ENCODE results near the gene PRDM15.

Gene PRDM15

GRCh38 chr21:41763398-41763931 is 115.7 kb downstream of the PRDM15 start:
- DNase-seq (ENCODE audit: low spot score), result no peak

DNA sequence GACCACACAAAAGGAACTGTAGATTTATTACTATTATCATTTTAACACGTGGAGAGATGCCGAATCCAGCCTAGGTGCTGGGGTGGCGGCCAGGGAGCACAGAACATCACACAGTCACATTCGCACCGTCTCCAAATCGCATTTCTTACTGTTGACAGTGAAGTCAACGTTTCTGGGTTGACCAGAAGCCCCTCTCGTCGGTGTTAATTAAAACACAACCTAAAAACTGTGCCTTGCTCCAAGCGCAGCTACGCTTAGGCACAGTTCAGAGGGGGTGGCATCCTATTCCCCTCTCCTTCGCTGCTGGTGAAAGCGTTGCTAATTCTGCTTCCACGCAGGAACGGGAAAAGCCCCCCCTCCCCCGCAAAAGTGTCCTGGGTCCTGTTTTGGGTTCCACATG is 116.4 kb downstream of the PRDM15 start:
- no peak for DNase-seq (ENCODE audit: low spot score)

DNA sequence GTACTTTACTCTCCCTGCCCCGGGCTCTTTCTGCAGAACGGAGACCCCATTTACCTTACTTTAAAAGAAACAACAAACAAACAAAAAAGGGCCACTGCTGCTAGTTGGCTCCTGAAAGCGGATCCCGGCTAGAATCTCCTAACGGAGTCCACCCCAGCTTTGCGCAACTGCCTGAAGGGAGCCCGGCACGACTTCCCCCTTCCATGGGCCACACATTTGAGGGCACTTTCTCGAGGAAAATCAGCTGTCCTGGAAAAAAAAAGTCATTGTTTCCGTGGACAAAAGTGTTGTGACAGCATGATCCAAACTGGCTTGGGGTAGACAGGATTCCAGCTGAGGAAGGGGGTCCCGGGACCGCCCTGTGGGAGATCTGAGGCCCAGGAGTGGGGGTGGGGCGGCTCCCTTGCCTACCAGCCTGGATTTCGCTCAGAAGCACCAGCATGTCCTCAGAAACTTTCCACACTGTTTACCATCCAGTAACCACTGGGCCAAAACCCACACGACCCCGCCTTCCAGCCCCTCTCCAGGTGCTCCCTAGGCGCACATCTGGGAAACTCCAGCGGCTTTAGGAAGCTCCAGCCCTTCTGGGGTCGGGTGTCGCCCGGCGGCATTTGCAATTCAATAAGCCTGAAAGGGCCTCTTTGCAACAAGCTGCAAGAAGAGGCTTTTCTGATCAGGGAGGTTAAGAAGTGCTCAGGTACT is 117.1 kb downstream of the PRDM15 start:
- no peak for DNase-seq (ENCODE audit: low spot score)

- no peak for DNase-seq (ENCODE audit: low spot score)
Measured at GRCh38 chr21:41761211-41761933, 117.8 kb downstream of the PRDM15 start.

- DNase-seq (ENCODE audit: low spot score), result no peak
Measured at GRCh38 chr21:41760411-41760810, 118.7 kb downstream of the PRDM15 start.

- DNase-seq (ENCODE audit: low spot score), result no peak
Measured at GRCh38 chr21:41759926-41760325, 119.2 kb downstream of the PRDM15 start.

GRCh38 chr21:41759214-41759840 is 119.8 kb downstream of the PRDM15 start:
- no peak for DNase-seq (ENCODE audit: low spot score)

- DNase-seq (ENCODE audit: low spot score), result no peak
Measured at GRCh38 chr21:41758550-41758949, 120.6 kb downstream of the PRDM15 start.

GRCh38 chr21:41755934-41756773 is 123.0 kb downstream of the PRDM15 start:
- DNase-seq (ENCODE audit: low spot score), result no peak

DNA sequence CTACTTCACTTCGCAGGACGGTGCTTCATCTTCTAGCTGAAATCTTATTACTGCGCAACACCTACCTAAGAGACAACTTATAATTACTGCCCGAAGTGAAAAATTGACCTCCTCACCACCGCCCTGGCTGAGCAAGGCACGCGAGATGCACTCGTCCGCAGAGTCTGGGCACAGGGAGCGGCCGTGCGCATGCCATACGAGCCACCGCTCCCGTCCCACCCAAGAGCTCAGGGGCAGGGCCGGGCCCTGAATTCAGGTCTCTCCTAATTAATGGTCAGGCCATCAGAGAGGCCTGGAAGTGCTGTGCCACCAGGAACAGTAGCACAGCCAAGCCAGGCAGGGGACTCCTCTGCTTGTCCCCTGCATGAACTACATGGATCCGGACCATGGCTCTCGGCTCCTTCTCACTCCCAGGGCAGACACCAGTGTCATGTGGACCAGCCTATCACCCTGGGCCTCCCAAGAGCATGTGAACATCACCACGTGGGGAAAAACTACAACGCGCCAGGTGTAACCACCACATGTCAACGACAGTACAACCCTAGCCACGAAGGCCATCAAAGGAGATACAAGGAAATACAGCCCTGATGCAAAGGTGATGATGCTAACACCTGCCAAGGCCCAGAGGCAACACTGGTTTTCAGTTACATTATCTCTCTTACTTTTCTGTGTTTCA is 123.7 kb downstream of the PRDM15 start:
- no peak for DNase-seq (ENCODE audit: low spot score)

GRCh38 chr21:41754479-41754891 is 124.7 kb downstream of the PRDM15 start:
- DNase-seq (ENCODE audit: low spot score), result no peak

DNA sequence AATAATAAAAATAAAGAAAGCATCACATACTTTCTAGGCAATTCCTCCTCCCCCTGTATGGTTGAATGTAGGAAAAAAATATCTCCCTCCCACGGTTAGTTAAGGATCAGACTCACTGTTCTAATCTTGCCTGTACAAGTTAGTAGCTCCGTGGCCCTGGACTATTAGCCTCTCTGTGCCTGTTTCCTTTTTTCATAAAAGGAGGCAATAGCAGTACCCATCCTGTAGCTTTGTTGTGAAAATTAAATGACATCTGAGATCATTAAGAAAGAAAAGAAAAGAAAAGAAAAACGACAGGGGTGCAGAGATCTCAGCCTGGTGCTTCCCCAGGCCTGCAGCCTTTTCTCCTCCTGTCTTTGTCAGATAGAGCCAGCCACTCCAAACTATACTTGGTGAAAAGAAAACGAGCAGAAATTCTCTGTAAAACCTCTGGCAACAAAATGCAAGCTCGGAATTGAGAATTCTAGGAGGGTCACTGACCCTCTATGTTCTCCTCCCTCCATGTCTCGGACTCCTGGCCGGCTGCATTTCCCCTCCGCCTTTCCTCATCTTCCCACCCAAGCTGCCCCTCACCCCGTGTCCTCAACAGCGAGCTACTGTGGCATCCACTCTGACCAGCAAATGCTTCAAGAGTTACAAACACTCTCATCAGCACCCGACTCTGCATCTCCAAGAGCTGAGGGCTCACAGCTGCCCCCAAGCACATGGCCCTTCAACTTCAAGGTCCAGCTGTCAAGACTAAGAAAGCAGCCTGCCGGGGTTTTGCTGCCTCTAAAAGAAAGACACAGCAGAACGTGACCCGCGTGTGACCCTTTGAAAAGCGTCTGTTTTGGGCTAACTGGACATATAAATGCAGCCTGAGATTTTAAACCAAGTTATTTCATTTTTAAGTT is 125.9 kb downstream of the PRDM15 start:
- no peak for DNase-seq (ENCODE audit: low spot score)

DNA sequence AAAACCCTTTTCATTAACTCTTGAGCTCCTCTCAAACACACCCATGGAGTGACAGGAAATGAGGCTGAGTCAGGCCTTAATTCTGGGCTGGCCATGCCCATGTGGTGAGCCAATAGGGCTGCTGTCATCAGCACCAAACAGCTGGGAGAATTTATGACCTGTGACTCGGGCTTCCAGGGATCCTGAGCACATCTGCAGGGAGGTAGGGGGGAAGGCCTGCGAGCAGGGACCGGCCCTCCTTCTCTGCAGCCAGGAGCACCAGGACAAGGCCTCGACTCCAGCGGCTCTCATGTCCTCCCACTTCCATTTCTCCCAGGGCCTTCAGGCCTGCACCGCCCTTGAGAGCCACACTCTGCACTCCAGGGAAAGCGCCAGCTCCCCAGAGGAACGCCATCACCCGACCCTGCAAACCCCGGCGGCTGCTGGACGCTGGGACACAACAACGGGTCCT is 126.9 kb downstream of the PRDM15 start:
- no peak for DNase-seq (ENCODE audit: low spot score)

DNA sequence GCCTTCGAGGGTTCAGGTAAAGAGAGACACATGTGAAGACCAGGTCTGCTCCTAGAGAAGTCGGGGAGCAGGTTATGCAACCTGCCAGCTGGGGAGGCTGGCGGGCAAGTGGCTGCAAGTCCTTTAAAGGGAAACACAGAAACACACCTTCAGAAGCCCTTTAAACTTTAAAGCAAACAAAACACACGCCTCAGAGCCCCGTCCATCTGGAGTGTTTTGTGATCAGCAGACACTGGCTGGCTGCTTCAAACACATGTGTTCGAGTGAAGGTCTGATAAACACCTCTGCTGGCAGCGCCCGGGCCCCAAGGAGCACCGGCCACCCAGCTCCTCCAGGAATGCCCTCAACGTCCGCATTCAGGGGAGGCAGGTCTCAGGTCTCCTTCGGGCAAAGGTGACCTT is 127.5 kb downstream of the PRDM15 start:
- DNase-seq (ENCODE audit: low spot score), result no peak

DNA sequence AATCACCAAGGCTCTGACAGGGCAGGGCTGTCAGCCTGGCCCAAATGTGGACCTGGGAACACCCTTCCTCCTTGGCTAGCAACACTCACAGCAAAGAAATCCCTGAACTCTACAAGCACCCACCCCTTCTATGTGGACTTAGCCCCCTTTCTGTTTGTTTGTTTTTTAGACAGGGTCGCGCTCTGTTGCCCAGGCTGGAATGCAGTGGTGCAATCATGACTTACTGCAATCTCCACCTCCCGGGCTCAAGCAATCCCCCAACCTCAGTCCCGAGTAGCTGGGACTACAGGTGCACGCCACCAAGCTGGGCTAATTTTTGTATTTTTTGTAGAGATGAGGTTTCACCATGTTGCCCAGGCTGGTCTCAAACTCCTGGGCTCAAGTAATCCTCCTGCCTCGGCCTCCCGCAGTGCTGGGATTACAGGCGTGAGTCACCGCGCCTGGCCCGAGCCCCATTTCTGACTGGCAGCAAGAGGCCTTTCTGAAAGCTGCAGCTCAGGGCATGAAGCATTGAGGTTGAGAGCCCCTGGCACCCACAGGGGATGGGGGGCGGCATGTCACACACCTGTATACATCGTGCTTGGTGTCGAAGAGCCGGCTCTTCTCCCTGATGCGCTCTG is 128.5 kb downstream of the PRDM15 start:
- no peak for DNase-seq (ENCODE audit: low spot score)

DNA sequence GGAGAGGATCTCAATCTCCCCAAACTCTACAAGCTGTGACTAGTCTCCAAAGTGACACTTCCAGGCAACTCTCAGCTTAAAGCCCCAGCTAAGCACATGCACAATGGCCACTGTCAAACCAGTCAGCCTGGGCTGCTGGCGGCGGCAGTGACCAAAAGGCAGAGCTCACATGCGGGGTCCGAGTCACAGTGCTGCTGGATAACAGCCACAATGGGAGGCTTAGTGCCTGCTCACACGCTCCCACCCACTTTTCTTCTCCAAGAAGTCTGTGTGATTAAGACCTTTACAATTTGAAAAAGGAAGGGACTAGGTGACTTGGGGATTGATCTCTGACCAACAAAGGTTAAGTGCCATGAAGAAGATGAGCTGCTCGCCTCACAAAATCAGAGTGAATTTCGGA is 129.1 kb downstream of the PRDM15 start:
- no peak for DNase-seq (ENCODE audit: low spot score)

DNA sequence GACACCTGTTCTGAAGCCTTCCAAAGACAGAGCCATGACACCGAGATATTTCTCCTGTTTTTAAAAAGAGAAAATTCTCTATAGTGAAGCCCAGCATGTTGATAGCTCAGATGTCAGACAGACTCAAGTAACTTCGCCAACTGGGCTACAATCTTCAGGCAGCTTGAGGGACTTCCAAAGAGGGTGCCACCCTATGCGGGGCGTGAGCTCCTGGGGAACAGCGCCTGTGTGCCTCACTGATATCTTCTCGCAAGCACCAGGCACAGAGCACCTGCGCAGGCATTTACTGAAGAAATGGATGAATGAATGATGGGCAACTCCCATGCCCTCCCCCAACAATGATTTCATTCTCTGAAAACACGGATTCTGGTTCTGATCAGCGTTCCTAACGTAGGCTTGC is 129.9 kb downstream of the PRDM15 start:
- no peak for DNase-seq (ENCODE audit: low spot score)
